Measurements from ENCODE around the gene XYLT1. TPM values are rescaled to one million over a fixed set of nuclear protein-coding genes. Genes with fewer than 3 reads are reported as not detected.

The XYLT1 gene
- total RNA-seq, 2 donors from 2014 or later = 14.4 to 31.3 TPM

DNA sequence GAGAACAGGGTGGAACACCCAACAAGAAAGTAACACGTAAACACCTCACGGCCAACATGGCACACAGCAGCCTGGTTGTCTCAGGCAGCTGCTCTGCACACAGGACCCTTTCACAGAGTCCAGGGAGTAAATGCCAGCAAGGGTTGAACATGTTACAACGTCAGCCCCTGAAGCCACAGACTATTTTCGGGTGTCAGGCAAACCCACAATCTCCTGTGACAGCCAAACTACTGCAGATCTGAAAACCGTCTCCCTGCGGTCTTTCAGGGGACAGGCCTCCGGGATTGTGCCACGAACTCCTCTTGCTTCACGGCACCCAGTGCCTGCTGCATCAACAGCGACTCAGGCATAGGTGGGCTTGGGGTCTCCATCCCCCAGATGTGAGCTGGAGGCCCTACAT lies 127.7 kb downstream of the XYLT1 start:
- Histone ChIP-seq H3K27ac (peak overlapping the region; percentile 86 to 90), H3K4me1 (peaks cover 0 to 60% of the 10 kb centered on the region in 2 donors), H3K36me3 (no peaks in the 10 kb centered on the region), H3K4me3 (no peak overlapping the region), H3K27me3 (no peaks in the 10 kb centered on the region), H3K9me3 (no peaks in the 10 kb centered on the region)
- no peak for DNase-seq (ENCODE audit: low spot score)
- TF ChIP-seq CTCF (IDR thresholded peaks at IDR 0.05) = no peak

GRCh38 chr16:17342031-17342430 lies 128.7 kb downstream of the XYLT1 start:
- TF ChIP-seq CTCF (IDR thresholded peaks at IDR 0.05) = no peak
- no peaks in the 10 kb centered on the region for H3K9me3 ChIP-seq
- DNase-seq (ENCODE audit: low spot score) = no peak
- peak overlapping the region; percentile 86 to 90 for H3K27ac ChIP-seq
- peaks cover 0 to 50% of the 10 kb centered on the region in 2 donors for H3K4me1 ChIP-seq
- no peaks in the 10 kb centered on the region for H3K36me3 ChIP-seq
- H3K27me3 ChIP-seq = no peaks in the 10 kb centered on the region
- H3K4me3 ChIP-seq = no peak overlapping the region

DNA sequence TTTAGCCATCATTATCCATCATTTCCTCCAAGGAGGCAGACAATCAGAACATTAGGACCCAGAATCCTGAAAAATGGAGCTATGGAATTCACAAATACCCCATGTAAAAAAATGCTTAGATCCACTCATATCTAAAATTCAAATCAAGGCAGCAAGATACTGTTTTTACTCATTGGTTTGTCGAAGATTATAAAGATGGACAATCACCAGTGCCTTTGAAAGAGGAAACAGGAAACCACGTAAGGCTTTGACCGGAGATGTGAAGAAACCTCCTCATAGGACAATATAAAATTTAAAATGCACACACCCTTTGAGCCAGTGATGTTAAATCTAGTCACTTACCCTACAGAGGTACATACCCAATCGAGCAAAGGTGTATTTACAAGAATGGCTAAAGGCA lies 130.0 kb downstream of the XYLT1 start:
- DNase-seq (ENCODE audit: low spot score) = no peak
- Histone ChIP-seq H3K4me1 (peaks cover 0 to 37% of the 10 kb centered on the region in 2 donors), H3K27me3 (no peaks in the 10 kb centered on the region), H3K9me3 (no peaks in the 10 kb centered on the region), H3K4me3 (no peak overlapping the region), H3K27ac (peak overlapping the region; percentile 62 to 75), H3K36me3 (no peaks in the 10 kb centered on the region)
- no peak for TF ChIP-seq CTCF (IDR thresholded peaks at IDR 0.05)

DNA sequence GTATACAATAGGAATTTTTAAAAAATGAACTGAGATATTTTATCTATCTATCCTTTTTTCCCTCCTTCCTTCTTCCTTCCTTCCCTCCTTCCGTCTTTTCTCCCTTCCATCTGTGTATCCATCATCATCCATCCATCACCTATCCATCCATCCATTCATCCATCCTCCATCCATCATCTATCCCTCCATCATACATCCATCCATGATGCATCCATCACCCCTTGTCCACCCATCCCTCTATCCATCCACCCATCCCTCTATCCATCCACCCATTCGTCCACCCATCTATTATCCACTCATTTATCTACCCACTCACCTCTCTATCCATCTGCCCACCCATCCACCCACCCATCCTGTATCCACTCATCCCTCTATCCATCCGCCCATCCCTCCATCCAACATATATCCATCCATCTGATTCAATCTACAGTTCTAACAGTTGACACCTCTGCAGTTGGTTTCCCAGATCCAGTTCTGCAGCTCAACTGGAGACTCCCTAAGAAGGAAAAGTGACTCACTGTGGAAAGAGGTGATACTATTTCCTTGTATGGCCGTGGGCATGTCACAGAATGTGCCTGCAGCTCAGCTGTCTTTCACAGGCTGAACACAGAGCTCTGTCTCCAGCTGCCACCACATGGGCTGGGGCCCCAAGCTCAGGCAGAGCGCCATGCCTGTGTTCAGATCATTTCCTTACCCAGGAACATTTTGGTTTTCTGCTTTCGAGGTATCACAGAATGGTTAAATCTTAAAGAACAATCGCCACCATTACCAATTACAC lies 130.8 kb downstream of the XYLT1 start:
- H3K4me3 ChIP-seq = no peak overlapping the region
- H3K27me3 ChIP-seq = no peaks in the 10 kb centered on the region
- DNase-seq (ENCODE audit: low spot score) = no peak
- peaks cover 0 to 31% of the 10 kb centered on the region in 2 donors for H3K4me1 ChIP-seq
- no peak for TF ChIP-seq CTCF (IDR thresholded peaks at IDR 0.05)
- H3K36me3 ChIP-seq = no peaks in the 10 kb centered on the region
- no peaks in the 10 kb centered on the region for H3K9me3 ChIP-seq
- H3K27ac ChIP-seq = peak overlapping the region; percentile 62 to 75

DNA sequence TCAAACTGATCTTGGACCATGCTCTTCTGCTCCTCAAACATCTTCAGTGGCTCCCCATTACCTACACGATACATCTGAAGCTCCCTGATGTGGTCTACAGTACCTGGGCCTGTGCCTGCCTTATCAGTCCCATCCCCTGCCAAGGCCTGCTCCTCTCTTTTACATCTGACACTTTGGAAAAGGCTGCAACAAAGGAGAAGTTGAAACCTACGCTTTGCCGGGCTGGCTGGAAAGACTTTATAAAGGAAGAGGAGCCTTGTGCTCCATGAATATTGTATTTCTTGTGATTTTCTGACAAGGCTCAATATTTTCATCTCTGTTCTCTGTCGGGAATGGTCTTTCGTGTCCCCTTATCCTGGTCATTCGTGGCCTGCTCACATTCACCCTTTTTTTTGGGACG lies 132.5 kb downstream of the XYLT1 start:
- no peaks in the 10 kb centered on the region for H3K9me3 ChIP-seq
- DNase-seq (ENCODE audit: low spot score) = no peak
- H3K36me3 ChIP-seq = no peaks in the 10 kb centered on the region
- H3K27ac ChIP-seq = peak overlapping the region; percentile 53 to 75
- H3K27me3 ChIP-seq = no peaks in the 10 kb centered on the region
- peaks cover 0 to 19% of the 10 kb centered on the region in 2 donors for H3K4me1 ChIP-seq
- TF ChIP-seq CTCF (IDR thresholded peaks at IDR 0.05) = no peak
- no peak overlapping the region for H3K4me3 ChIP-seq

GRCh38 chr16:17336530-17336900 lies 134.2 kb downstream of the XYLT1 start:
- Histone ChIP-seq H3K4me1 (peaks cover 0 to 8% of the 10 kb centered on the region in 2 donors), H3K9me3 (no peaks in the 10 kb centered on the region), H3K36me3 (no peaks in the 10 kb centered on the region), H3K27me3 (no peaks in the 10 kb centered on the region), H3K4me3 (no peak overlapping the region), H3K27ac (peak overlapping the region; percentile 49 to 75)
- no peak for DNase-seq (ENCODE audit: low spot score)
- no peak for TF ChIP-seq CTCF (IDR thresholded peaks at IDR 0.05)
